ENCODE results near the gene KRT2. TPM values are rescaled to one million over a fixed set of nuclear protein-coding genes. Genes with fewer than 3 reads are reported as not detected.

The KRT2 gene
- total and polyA plus RNA-seq, 2 donors (not counting 1 experiment from before 2014, with no cell fraction given) = 0.04 TPM; not detected in 1

DNA sequence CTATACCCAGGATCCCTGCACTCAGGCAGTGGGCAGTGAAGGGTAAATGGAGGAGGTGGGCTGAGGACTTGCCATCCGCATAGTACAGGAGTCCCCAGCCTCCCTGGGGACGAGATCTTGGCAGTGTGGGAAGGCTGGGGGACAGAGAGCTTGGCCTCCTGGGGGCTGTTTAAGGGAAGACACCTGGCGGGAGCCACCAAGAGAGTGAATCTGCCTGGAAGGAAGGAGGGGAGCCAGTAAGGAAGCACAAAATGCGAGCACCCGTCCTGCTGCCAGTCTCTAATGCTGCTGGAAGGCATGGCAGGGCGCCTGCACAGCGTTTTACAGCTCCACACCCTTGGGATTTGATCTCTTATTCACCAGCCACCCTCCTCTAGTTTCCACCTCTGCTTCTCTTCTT lies 7.4 kb upstream of the KRT2 start:
- TF ChIP-seq, protein P1, sequence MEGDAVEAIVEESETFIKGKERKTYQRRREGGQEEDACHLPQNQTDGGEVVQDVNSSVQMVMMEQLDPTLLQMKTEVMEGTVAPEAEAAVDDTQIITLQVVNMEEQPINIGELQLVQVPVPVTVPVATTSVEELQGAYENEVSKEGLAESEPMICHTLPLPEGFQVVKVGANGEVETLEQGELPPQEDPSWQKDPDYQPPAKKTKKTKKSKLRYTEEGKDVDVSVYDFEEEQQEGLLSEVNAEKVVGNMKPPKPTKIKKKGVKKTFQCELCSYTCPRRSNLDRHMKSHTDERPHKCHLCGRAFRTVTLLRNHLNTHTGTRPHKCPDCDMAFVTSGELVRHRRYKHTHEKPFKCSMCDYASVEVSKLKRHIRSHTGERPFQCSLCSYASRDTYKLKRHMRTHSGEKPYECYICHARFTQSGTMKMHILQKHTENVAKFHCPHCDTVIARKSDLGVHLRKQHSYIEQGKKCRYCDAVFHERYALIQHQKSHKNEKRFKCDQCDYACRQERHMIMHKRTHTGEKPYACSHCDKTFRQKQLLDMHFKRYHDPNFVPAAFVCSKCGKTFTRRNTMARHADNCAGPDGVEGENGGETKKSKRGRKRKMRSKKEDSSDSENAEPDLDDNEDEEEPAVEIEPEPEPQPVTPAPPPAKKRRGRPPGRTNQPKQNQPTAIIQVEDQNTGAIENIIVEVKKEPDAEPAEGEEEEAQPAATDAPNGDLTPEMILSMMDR (IDR thresholded peaks at IDR 0.05) = no peak
- no peak for TF ChIP-seq EZH2 (IDR thresholded peaks at IDR 0.05; ENCODE audit: borderline replicate concordance, insufficient read depth, low read depth, low read length, poor library complexity, severe bottlenecking)
- Mint-ChIP-seq H3K4me1 (no peaks in the 10 kb centered on the region), H3K9me3 (ENCODE audit: insufficient read depth) (no peaks in the 10 kb centered on the region), H3K27ac (no peak overlapping the region), H3K27me3 (peaks cover 34% of the 10 kb centered on the region), H3K4me3 (no peak overlapping the region)
- Histone ChIP-seq H3K27ac (ENCODE audit: low read length in 2 of 2) (no peak overlapping the region), H3K9ac (ENCODE audit: low read length) (no peak overlapping the region), H3K36me3 (replicated peaks in 1 of 2; ENCODE audit: control extremely low read depth in 1 of 2, control insufficient read depth in 1 of 2, extremely low read depth in 1 of 2, insufficient read depth in 2 of 2, low read length in 1 of 2) (no peaks in the 10 kb centered on the region), H3K4me3 (ENCODE audit: control extremely low read depth in 1 of 5, extremely low read depth in 1 of 5, insufficient read depth in 1 of 5, low read depth in 2 of 5, low read length in 4 of 5) (no peak overlapping the region), H3K4me1 (ENCODE audit: control insufficient read depth in 2 of 2, insufficient read depth in 2 of 2, low read length in 2 of 2) (no peaks in the 10 kb centered on the region), H3K4me2 (replicated peaks; ENCODE audit: low read depth, low read length, poor library complexity, severe bottlenecking) (no peak overlapping the region), H3K79me2 (ENCODE audit: control insufficient read depth, insufficient read depth, low read length) (no peaks in the 10 kb centered on the region), H3K27me3 (replicated peaks in 1 of 4; ENCODE audit: control extremely low read depth in 1 of 4, control insufficient read depth in 3 of 4, insufficient read depth in 4 of 4, low read length in 3 of 4) (peaks cover 0 to 8% (median 0%) of the 10 kb centered on the region in 4 experiments), H3K9me3 (ENCODE audit: control extremely low read depth in 1 of 3, control insufficient read depth in 2 of 3, insufficient read depth in 1 of 3, low read length in 2 of 3) (no peaks in the 10 kb centered on the region), H4K20me1 (ENCODE audit: control insufficient read depth, insufficient read depth, low read length, poor library complexity, severe bottlenecking) (no peaks in the 10 kb centered on the region), H2AFZ (ENCODE audit: insufficient read depth, low read depth, low read length, poor library complexity, severe bottlenecking) (no peak overlapping the region)
- intact Hi-C loops (cut with micrococcal nuclease) = no loop called here
- 63% methylated on average over 7 of the region's 7 CpGs for WGBS (ENCODE audit: insufficient coverage)
- DNase-seq (no peak), ATAC-seq (ENCODE audit: low read depth) (no peak)
- POLR2A ChIA-PET = no interaction called here
- CTCF ChIA-PET = no interaction called here

DNA sequence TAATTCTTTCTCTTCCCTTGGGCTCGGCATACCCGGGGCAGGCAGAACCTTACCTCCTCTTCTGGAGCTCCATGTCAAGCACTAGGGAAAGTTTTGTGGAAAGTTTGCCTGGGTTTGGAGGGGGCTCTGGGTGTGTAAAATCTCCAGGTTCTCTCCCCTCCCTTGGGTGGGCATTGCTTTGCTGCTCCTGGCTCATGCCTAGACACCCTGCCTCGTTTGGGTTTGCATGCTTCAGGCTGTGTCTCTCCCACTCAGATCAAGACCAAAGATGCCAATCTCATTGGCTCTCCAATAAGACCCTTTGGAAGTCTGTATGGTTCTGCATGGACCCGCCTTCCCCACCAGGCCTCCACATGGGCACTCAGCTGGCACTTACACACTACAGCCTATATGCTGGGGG lies 6.2 kb upstream of the KRT2 start:
- H3K79me2 ChIP-seq (ENCODE audit: control insufficient read depth, insufficient read depth, low read length) = no peaks in the 10 kb centered on the region
- H3K36me3 ChIP-seq (replicated peaks in 1 of 2; ENCODE audit: control extremely low read depth in 1 of 2, control insufficient read depth in 1 of 2, extremely low read depth in 1 of 2, insufficient read depth in 2 of 2, low read length in 1 of 2) = no peaks in the 10 kb centered on the region
- H3K27ac ChIP-seq (ENCODE audit: low read length in 2 of 2) = no peak overlapping the region
- H3K4me3 Mint-ChIP-seq = no peak overlapping the region
- DNase-seq (no peak), ATAC-seq (ENCODE audit: low read depth) (no peak)
- H3K9me3 Mint-ChIP-seq (ENCODE audit: insufficient read depth) = no peaks in the 10 kb centered on the region
- peaks cover 0 to 8% (median 0%) of the 10 kb centered on the region in 4 experiments for H3K27me3 ChIP-seq (replicated peaks in 1 of 4; ENCODE audit: control extremely low read depth in 1 of 4, control insufficient read depth in 3 of 4, insufficient read depth in 4 of 4, low read length in 3 of 4)
- intact Hi-C loops (cut with micrococcal nuclease) = no loop called here
- TF ChIP-seq, protein P1 (IDR thresholded peaks at IDR 0.05) = no peak
- no peak for TF ChIP-seq EZH2 (IDR thresholded peaks at IDR 0.05; ENCODE audit: borderline replicate concordance, insufficient read depth, low read depth, low read length, poor library complexity, severe bottlenecking)
- 70% methylated on average over 2 of the region's 4 CpGs for WGBS (ENCODE audit: insufficient coverage)
- peaks cover 30% of the 10 kb centered on the region for H3K27me3 Mint-ChIP-seq
- H3K4me3 ChIP-seq (ENCODE audit: control extremely low read depth in 1 of 5, extremely low read depth in 1 of 5, insufficient read depth in 1 of 5, low read depth in 2 of 5, low read length in 4 of 5) = no peak overlapping the region
- H3K9ac ChIP-seq (ENCODE audit: low read length) = no peak overlapping the region
- H3K4me1 Mint-ChIP-seq = no peaks in the 10 kb centered on the region
- no peaks in the 10 kb centered on the region for H4K20me1 ChIP-seq (ENCODE audit: control insufficient read depth, insufficient read depth, low read length, poor library complexity, severe bottlenecking)
- CTCF ChIA-PET = interaction anchor here (0.5 kb wide), 1 partner anchor 209 kb away, joined by 3 read pairs; no protein-coding TSS in a partner anchor
- no peaks in the 10 kb centered on the region for H3K4me1 ChIP-seq (ENCODE audit: control insufficient read depth in 2 of 2, insufficient read depth in 2 of 2, low read length in 2 of 2)
- H3K4me2 ChIP-seq (replicated peaks; ENCODE audit: low read depth, low read length, poor library complexity, severe bottlenecking) = no peak overlapping the region
- no peak overlapping the region for H2AFZ ChIP-seq (ENCODE audit: insufficient read depth, low read depth, low read length, poor library complexity, severe bottlenecking)
- no peaks in the 10 kb centered on the region for H3K9me3 ChIP-seq (ENCODE audit: control extremely low read depth in 1 of 3, control insufficient read depth in 2 of 3, insufficient read depth in 1 of 3, low read length in 2 of 3)
- POLR2A ChIA-PET = no interaction called here
- no peak overlapping the region for H3K27ac Mint-ChIP-seq

Measured in B cell (primary cell).